Camera-type eye (tissue), 1 donor: Measurements from ENCODE around the gene OR7A5. TPM values are rescaled to one million over a fixed set of nuclear protein-coding genes. Genes with fewer than 3 reads are reported as not detected.

Experiments used
- total RNA-seq: library from RNA; depleted of rRNA; stranded (reverse); fragments of >200 nt; gene quantifications from one replicate; pipeline ENCODE4 v1.2.3, GENCODE V29; 2014

The OR7A5 gene
- not detected for total RNA-seq

DNA sequence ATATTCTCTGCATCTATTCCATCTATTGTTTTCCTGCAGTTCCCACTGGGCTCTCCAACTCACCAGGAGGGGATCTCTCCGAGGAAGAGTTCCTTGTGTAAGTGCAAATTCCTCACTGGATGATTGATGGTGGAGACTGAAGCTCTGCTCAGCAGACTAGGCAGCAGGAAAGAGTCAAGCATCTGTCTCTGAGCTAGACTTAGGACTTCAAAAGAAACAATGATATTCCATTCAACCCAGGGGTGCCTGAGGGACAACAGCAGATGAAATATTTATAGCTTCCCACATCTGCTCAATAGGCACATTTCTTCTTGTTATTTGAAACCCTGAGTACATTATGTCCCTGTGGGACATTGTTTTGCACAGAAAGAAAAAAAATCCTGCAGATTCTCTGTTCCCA, at the start of gene OR7A5, which contains the start of gene OR7C1:
OR7A5 (minus strand) TSS at position 175 of the 400 bp plus-strand sequence. CDS start 6,944 bp downstream, outside the sequence.
OR7C1 (minus strand) TSS at position 175 of the 400 bp plus-strand sequence. CDS start 35,049 bp downstream, outside the sequence.

DNA sequence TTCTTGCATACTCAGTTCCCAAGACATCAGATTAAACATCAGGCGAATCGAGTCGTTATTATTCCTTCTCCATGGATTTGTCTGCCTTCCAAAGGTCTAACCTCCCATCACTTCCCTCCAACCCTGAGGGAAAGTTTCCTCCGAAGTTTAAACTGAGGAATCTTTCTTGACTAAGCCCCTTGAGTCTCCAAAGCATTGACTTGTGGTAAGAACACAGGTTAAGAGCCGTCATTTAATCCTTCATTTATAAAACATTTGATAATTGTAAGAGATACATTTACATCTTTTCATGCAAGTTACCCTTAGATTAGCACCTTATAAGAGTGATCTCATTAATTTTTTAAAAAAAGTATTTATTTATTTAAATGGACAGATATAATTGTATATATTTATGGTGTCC, 13.8 kb upstream of the OR7A5 start, which contains the start of gene OR7A10:
OR7A10 (minus strand) TSS at position 101 of the 400 bp plus-strand sequence. CDS start 7,045 bp downstream, outside the sequence.

DNA sequence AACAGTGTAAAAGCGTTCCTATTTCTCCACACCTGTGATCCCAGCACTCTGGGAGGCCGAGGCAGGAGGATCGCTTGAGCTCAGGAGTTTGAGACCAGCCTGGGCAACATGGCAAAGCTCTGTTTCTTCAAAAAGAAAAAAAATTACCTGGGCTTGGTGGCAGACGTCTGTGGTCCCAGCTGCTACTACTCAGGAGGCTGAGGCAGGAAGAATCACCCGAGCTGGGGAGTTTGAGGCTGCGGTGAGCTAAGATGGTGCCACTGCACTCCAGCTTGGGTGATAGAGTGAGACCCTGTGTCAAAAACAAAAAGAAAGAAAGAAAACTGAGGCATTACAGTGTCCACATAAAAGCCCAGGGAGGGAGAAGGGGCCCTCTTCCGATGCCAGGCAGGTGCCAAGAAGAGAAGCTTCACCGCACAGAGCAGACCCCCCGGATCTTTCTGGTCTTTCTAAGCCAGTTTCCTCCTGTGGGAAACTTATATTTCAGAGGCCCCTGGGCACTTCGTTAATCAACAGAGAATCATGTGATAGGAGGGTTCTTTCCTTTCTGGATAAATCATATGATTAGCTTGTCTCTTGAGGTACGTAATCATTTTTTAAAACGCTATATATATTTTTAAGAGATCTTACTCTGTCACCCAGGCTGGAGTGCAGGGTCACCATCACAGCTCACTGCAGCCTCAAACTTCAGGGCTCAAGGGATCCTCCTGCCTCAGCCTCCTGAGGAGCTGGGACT, 56.7 kb downstream of the OR7A5 start, which contains the start of gene ADGRE2:
ADGRE2 (minus strand) TSS at position 451 of the 736 bp plus-strand sequence. CDS start 1,804 bp downstream, outside the sequence.

Other genes starting within 250 kb of the OR7A5 start
- gene ADGRE3, start 160.3 kb downstream of the OR7A5 start, total RNA-seq: 0.16 TPM
- 74.8 TPM for gene ZNF333, start 145.1 kb downstream of the OR7A5 start, total RNA-seq
- gene ADGRE2, start 56.6 kb downstream of the OR7A5 start, total RNA-seq: 0.49 TPM
- under 0.01 TPM for gene OR7C1, start within 50 bp of the OR7A5 start, total RNA-seq
- not detected for gene OR7A10, start 13.7 kb upstream of the OR7A5 start, total RNA-seq
- gene OR7A17, start 50.9 kb upstream of the OR7A5 start, total RNA-seq: not detected
- not detected for gene OR7C2, start 106.3 kb upstream of the OR7A5 start, total RNA-seq
- gene SLC1A6, start 144.7 kb upstream of the OR7A5 start, total RNA-seq: 12.4 TPM
- 0.27 TPM for gene CASP14, start 214.3 kb upstream of the OR7A5 start, total RNA-seq
- not detected for gene OR1I1, start 247.0 kb upstream of the OR7A5 start, total RNA-seq